GM12874 (cell line): Measurements from ENCODE around the gene DLX6.

Experiments
- TF ChIP-seq, protein P1 (sequence below): IDR thresholded peaks from 2 replicates; pipeline ENCODE4 v1.5.1; 2011; ENCODE audit warnings: low read depth, mild to moderate bottlenecking, control low read depth, low read length, moderate library complexity; ENCODE audit not compliant: insufficient read depth

DLX6 gene

GRCh38 chr7:96996111-96996957 is 9.0 kb upstream of the DLX6 start:
- TF ChIP-seq, protein P1, sequence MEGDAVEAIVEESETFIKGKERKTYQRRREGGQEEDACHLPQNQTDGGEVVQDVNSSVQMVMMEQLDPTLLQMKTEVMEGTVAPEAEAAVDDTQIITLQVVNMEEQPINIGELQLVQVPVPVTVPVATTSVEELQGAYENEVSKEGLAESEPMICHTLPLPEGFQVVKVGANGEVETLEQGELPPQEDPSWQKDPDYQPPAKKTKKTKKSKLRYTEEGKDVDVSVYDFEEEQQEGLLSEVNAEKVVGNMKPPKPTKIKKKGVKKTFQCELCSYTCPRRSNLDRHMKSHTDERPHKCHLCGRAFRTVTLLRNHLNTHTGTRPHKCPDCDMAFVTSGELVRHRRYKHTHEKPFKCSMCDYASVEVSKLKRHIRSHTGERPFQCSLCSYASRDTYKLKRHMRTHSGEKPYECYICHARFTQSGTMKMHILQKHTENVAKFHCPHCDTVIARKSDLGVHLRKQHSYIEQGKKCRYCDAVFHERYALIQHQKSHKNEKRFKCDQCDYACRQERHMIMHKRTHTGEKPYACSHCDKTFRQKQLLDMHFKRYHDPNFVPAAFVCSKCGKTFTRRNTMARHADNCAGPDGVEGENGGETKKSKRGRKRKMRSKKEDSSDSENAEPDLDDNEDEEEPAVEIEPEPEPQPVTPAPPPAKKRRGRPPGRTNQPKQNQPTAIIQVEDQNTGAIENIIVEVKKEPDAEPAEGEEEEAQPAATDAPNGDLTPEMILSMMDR = no peak

- TF ChIP-seq, protein P1 = no peak
Measured at GRCh38 chr7:96996958-96997511, 8.3 kb upstream of the DLX6 start.

- TF ChIP-seq, protein P1 = no peak
Measured at GRCh38 chr7:96997512-96998032, 7.8 kb upstream of the DLX6 start.

DNA sequence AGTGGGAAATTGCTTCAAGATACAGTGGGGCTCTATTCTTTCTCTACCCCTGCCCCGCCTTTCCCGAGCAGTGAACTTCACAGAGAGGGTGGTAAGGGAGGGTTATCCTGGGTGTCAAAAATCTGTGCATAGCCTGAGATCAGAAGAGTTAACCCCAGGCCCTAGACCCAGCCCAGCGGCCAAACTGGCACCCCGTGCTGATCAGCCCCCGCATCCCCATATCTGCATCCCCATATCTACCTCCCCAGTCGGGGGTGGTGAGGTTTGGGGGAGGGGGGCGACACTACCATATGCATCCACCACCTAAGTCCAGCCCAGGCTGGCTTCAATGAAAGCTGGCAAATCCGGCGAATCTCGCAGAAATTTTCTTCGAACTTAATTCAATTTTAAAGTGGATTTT is 7.0 kb upstream of the DLX6 start:
- TF ChIP-seq, protein P1 = no peak

DNA sequence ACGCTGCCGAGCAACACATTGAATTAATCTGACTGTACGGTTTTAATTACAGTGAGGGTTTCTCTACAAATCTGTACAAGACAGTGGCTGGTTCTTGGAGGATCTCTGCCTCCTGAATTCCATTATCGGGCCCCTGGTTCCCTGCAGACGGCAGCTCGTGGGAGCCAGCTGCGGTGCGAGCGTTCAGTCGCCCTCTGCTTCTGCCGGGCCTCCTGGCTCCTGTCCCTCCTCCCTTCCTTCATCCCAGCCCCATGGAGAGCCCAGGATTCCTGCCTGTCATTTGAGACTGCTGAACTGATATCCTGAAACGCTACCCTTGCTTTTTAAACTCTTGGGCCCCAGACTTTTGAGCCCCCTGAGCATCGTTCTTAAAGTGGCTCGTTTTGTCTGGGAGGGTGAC is 6.6 kb upstream of the DLX6 start:
- TF ChIP-seq, protein P1 = no peak

DNA sequence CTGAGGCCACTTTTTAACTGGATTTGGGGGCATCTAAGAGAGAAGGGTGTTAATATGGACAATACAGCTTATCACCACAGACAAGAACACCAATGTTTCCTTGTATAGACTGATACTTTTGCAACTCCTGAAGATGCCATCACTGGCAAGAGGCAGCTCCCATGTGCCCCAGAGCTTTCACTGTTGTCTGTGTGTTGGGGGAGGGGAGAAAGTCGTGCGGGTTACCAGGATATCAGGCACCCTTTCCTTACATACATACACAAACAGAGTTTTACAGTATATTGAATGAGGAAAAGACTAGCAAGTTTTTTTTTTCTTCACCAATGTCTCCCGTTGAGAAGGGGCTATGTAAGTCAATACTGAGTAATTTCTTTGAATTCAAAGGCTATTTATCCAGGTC is 4.1 kb upstream of the DLX6 start:
- TF ChIP-seq, protein P1 = no peak

DNA sequence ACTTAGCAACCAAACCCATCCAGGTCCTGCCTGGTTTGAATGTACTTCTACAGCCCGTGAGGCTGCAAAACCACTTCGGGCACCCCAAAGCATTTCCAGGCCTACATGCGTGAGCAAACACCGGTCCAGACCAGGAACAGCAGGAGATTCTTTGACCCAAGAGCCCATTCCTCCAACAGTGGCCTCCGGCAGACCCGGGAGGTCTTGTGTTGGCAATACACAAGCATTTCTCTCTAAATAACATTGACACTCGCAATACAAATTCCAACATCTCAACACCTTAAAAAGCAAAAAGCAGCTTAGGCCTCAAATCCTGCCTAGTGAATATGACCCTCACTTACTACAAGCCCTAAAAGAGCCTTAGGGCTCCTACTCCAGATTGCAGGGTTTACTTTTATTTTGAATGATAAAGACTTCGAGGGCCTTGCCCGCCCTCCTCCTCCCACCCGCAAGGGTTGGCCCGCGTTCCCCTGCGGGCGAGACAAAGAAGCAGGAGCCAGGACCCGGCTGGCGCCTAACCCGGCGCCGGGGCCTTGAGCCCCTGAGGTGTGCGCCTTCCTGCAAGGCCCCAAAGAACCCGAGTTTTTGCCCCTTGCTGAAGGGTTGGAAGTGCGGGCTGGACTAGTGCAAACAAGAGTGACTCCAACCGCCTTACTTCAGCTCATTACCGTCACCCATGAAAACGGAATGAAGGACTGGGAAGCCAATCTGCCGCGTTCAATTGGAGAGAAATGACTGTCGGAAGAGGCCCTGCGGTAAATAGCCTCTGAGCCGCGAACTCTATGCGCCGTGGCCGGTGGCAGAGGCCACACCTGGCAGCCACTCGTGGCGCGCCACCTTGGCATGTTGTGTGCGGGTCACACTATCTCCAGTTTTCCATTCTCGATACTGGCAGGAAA is 3.4 kb upstream of the DLX6 start:
- TF ChIP-seq, protein P1 = no peak
